Measurements from ENCODE around the gene MYO1H.

MYO1H gene

GRCh38 chr12:109385339-109386058 is 37.8 kb downstream of the MYO1H start:
- DNase-seq (ENCODE audit: low read depth): peak; percentile 70
- peak; percentile 54 for TF ChIP-seq CTCF (IDR thresholded peaks at IDR 0.05; ENCODE audit: low read length, missing control alignments)
- no peak overlapping the region for H3K4me3 ChIP-seq (replicated peaks; ENCODE audit: low read depth, low read length)

GRCh38 chr12:109386059-109386433 is 38.3 kb downstream of the MYO1H start:
- no peak overlapping the region for H3K4me3 ChIP-seq (replicated peaks; ENCODE audit: low read depth, low read length)
- DNase-seq (ENCODE audit: low read depth): no peak
- no peak for TF ChIP-seq CTCF (IDR thresholded peaks at IDR 0.05; ENCODE audit: low read length, missing control alignments)

- no peak overlapping the region for H3K4me3 ChIP-seq (replicated peaks; ENCODE audit: low read depth, low read length)
- TF ChIP-seq CTCF (IDR thresholded peaks at IDR 0.05; ENCODE audit: low read length, missing control alignments): peak; percentile 48
- peak; percentile 50 for DNase-seq (ENCODE audit: low read depth)
These were observed 39.9 kb downstream of the MYO1H start for GRCh38 chr12:109387425-109388166.

GRCh38 chr12:109388167-109388563 is 40.5 kb downstream of the MYO1H start:
- no peak for TF ChIP-seq CTCF (IDR thresholded peaks at IDR 0.05; ENCODE audit: low read length, missing control alignments)
- DNase-seq (ENCODE audit: low read depth): no peak

GRCh38 chr12:109389146-109389545 is 41.4 kb downstream of the MYO1H start:
- H3K4me3 ChIP-seq (replicated peaks; ENCODE audit: low read depth, low read length): no peak overlapping the region
- no peak for TF ChIP-seq CTCF (IDR thresholded peaks at IDR 0.05; ENCODE audit: low read length, missing control alignments)
- DNase-seq (ENCODE audit: low read depth): no peak

More at GRCh38 chr12:109388167-109388563, 40.5 kb downstream of the MYO1H start:
- no peak overlapping the region for H3K4me3 ChIP-seq (replicated peaks; ENCODE audit: low read depth, low read length)

- peak; percentile 99 for TF ChIP-seq CTCF (IDR thresholded peaks at IDR 0.05; ENCODE audit: low read length, missing control alignments)
- H3K4me3 ChIP-seq (replicated peaks; ENCODE audit: low read depth, low read length): no peak overlapping the region
- DNase-seq (ENCODE audit: low read depth): peak; percentile 76
These were observed 46.0 kb downstream of the MYO1H start for GRCh38 chr12:109393437-109394345.

All from fibroblast of pulmonary artery (primary cell).